ENCODE results near the gene DRC7.

- no peak for TF ChIP-seq ZFX (IDR thresholded peaks at IDR 0.05)
- TF ChIP-seq CTCF (conservative IDR thresholded peaks at IDR 0.05): no peak
Observed at GRCh38 chr16:57661510-57661909, 33.1 kb upstream of the DRC7 start.

All from C4-2B (cell line).